Measurements from ENCODE around the gene EHHADH. TPM values are rescaled to one million over a fixed set of nuclear protein-coding genes. Genes with fewer than 3 reads are reported as not detected.
"Not testable (repeated sequence)": the region's sequence is repeated elsewhere in the genome, so short reads cannot be mapped to it uniquely, and the experiment has no call there.

Gene EHHADH
- total RNA-seq, 1 donor from 2014 or later: 2.4 TPM

DNA sequence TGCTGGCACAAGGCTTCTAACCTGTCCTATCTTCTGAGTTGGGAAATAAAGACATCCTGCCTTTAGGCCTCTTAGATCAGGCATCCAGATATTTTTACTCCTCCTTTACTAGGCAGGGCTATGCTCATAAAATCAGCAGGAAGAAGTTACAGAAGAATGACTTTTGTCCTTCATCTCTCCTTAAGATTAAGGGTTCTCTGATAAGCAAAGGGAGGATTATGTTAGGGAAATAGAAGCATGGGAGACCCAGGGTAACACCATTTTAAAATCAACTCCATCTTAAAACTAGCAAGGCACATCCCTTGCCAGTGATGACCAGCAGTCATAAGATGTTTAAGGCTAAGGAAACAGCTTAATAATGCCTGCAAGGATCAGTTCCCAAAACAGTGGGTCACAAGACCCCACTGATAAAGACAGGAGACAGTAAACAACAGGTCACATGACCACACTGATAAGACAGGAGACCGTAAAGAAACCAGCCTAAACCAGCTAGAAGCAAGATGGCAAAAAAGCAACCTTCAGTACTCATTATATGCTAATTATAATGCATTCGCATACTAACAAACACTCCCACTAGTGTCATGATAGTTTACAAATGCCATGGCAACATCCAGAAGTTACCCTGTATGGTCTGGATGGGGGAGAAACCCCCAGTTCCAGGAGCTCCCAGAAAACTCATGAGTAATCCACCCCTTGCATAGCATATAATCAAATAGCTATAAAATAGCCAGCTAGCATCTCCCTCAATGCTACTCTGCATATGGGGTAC is 14.5 kb upstream of the EHHADH start:
- no peaks in the 10 kb centered on the region for H3K9me3 Mint-ChIP-seq
- no peak for DNase-seq
- no peaks in the 10 kb centered on the region for H3K4me1 Mint-ChIP-seq
- H3K36me3 Mint-ChIP-seq (ENCODE audit: low read depth): no peaks in the 10 kb centered on the region
- H3K27ac Mint-ChIP-seq: no peak overlapping the region
- intact Hi-C loops (cut with micrococcal nuclease): no loop called here
- H3K4me3 Mint-ChIP-seq: no peak overlapping the region
- peaks cover 14% of the 10 kb centered on the region for H3K27me3 Mint-ChIP-seq

- Mint-ChIP-seq H3K27me3 (peaks cover 10% of the 10 kb centered on the region), H3K9me3 (no peaks in the 10 kb centered on the region)
Measured at GRCh38 chr3:185267193-185267592, 13.3 kb upstream of the EHHADH start.

DNA sequence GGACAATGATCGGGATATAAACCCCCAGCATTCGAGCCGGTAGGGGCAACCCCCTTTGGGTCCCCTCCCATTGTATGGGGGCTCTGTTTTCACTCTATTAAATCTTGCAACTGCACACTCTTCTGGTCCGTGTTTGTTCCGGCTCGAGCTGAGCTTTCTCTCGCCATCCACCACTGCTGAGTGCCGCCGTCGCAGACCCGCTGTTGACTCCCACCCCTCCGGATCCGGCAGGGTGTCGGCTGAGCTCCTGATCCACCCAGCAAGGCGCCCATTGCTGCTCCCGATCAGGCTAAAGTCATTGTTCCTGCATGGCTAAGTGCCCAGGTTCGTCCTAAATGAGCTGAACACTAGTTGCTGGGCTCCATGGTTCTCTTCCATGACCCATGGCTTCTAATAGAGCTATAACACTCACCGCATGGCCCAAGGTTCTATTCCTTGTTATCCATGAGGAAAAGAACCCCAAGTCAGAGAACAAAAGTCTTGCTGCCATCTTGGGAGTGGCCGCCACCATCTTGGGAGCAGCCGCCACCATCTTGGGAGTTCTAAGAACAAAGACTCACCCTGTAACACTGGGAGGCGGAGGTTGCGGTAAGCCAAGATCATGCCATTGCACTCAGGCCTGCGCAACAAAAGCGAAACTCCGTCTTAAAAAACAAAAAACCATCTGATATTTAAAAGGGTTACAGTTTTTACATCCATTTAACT is 11.2 kb upstream of the EHHADH start:
- Mint-ChIP-seq H3K27ac (no peak overlapping the region), H3K9me3 (no peaks in the 10 kb centered on the region), H3K36me3 (ENCODE audit: low read depth) (no peaks in the 10 kb centered on the region), H3K4me3 (no peak overlapping the region), H3K4me1 (no peaks in the 10 kb centered on the region), H3K27me3 (peaks cover 5% of the 10 kb centered on the region)
- intact Hi-C loops (cut with micrococcal nuclease): no loop called here
- no peak for DNase-seq

More at GRCh38 chr3:185267193-185267592, 13.3 kb upstream of the EHHADH start:
- Mint-ChIP-seq H3K4me3 (no peak overlapping the region), H3K27ac (no peak overlapping the region), H3K4me1 (no peaks in the 10 kb centered on the region), H3K36me3 (ENCODE audit: low read depth) (no peaks in the 10 kb centered on the region)
- intact Hi-C loops (cut with micrococcal nuclease): no loop called here
- DNase-seq: no peak

- Mint-ChIP-seq H3K4me3 (no peak overlapping the region), H3K9me3 (no peaks in the 10 kb centered on the region)
- intact Hi-C loops (cut with micrococcal nuclease): no loop called here
Measured at GRCh38 chr3:185263423-185263822, 9.6 kb upstream of the EHHADH start.

DNA sequence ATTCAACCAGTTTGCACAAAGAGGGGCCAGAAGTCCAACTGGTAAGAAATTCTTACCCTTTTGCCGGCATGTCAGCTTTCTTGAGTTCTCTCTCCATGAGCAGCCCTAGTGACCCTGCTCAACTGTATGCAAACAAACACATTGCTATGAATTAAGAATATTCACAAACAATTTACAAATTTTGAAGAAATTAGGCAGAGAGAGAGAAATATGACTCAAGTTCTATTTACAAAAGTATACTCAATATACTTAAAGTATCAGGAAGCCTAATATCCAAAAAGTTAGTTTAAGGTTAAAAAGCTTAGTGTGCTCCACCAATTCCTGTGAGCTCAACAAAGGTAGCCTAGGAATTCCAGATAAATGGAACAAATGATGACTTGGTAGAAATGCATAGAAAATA is 3.5 kb upstream of the EHHADH start:
- peaks cover 3% of the 10 kb centered on the region for H3K27me3 Mint-ChIP-seq
- DNase-seq: peak; percentile 21
- H3K9me3 Mint-ChIP-seq: peaks cover 17% of the 10 kb centered on the region
- H3K4me1 Mint-ChIP-seq: peaks cover 3% of the 10 kb centered on the region
- no peak overlapping the region for H3K4me3 Mint-ChIP-seq
- no peak overlapping the region for H3K27ac Mint-ChIP-seq
- intact Hi-C loops (cut with micrococcal nuclease): no loop called here
- no peaks in the 10 kb centered on the region for H3K36me3 Mint-ChIP-seq (ENCODE audit: low read depth)

More at GRCh38 chr3:185263423-185263822, 9.6 kb upstream of the EHHADH start:
- peaks cover 2% of the 10 kb centered on the region for H3K27me3 Mint-ChIP-seq
- DNase-seq: no peak
- no peaks in the 10 kb centered on the region for H3K4me1 Mint-ChIP-seq
- no peaks in the 10 kb centered on the region for H3K36me3 Mint-ChIP-seq (ENCODE audit: low read depth)
- H3K27ac Mint-ChIP-seq: no peak overlapping the region

GRCh38 chr3:185254799-185255198 is 950 bp upstream of the EHHADH start:
- H3K4me3 Mint-ChIP-seq: no peak overlapping the region
- intact Hi-C loops (cut with micrococcal nuclease): no loop called here

DNA sequence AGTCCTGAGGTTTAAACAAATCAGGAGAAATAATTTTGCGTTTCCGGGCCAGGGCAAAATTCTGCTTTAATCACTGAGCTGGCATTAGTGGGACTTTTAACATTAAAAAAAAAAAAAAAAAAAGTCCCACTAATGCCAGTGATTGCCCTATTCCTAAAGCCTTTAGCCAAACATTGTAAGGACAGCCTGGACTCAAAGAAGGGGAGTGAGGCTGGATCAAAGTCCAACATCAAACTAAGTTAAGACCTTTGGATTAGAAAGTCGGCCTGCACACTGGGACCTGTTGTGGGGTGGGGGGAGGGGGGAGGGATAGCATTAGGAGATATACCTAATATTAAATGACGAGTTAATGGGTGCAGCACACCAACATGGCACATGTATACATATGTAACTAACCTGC is 716 bp downstream of the EHHADH start:
- H3K4me1 Mint-ChIP-seq; H3K36me3 Mint-ChIP-seq (ENCODE audit: low read depth); DNase-seq; H3K27me3 Mint-ChIP-seq; intact Hi-C loops (cut with micrococcal nuclease); H3K27ac Mint-ChIP-seq; H3K4me3 Mint-ChIP-seq: not testable (repeated sequence)
- peaks cover 17% of the 10 kb centered on the region for H3K9me3 Mint-ChIP-seq

More at GRCh38 chr3:185254799-185255198, 950 bp upstream of the EHHADH start:
- Mint-ChIP-seq H3K4me1 (peaks cover 3% of the 10 kb centered on the region), H3K9me3 (peaks cover 17% of the 10 kb centered on the region), H3K36me3 (ENCODE audit: low read depth) (no peaks in the 10 kb centered on the region), H3K27me3 (peaks cover 5% of the 10 kb centered on the region), H3K27ac (no peak overlapping the region)
- no peak for DNase-seq

- H3K27me3 Mint-ChIP-seq: peaks cover 5% of the 10 kb centered on the region
- DNase-seq: no peak
- peaks cover 3% of the 10 kb centered on the region for H3K4me1 Mint-ChIP-seq
- H3K27ac Mint-ChIP-seq: no peak overlapping the region
- H3K9me3 Mint-ChIP-seq: peaks cover 11% of the 10 kb centered on the region
- intact Hi-C loops (cut with micrococcal nuclease): no loop called here
- no peaks in the 10 kb centered on the region for H3K36me3 Mint-ChIP-seq (ENCODE audit: low read depth)
- no peak overlapping the region for H3K4me3 Mint-ChIP-seq
Measured at GRCh38 chr3:185251272-185251671, 2.6 kb downstream of the EHHADH start.

DNA sequence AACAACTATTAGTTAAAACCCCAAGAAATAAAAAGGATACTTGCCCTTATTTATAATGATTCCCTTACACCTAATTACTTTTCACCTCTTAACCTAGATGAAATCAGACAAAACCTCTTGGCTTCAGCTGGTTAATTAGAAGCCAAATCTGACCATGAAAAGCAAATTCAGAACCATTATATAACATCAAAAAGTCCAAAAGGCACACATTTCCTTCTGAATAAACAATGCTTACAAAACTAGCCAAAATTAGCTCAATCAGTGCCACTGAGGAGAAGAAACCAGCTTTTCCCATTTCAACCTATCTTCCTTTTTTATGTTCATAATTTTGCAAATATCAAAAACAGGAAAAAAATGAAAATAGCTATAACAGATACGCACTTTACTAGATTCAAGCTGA is 3.2 kb downstream of the EHHADH start:
- peaks cover 3% of the 10 kb centered on the region for H3K4me1 Mint-ChIP-seq
- intact Hi-C loops (cut with micrococcal nuclease): no loop called here
- H3K4me3 Mint-ChIP-seq: no peak overlapping the region
- no peak overlapping the region for H3K27ac Mint-ChIP-seq
- peak; percentile 1 for DNase-seq
- peaks cover 7% of the 10 kb centered on the region for H3K9me3 Mint-ChIP-seq
- no peaks in the 10 kb centered on the region for H3K36me3 Mint-ChIP-seq (ENCODE audit: low read depth)
- H3K27me3 Mint-ChIP-seq: peaks cover 5% of the 10 kb centered on the region

DNA sequence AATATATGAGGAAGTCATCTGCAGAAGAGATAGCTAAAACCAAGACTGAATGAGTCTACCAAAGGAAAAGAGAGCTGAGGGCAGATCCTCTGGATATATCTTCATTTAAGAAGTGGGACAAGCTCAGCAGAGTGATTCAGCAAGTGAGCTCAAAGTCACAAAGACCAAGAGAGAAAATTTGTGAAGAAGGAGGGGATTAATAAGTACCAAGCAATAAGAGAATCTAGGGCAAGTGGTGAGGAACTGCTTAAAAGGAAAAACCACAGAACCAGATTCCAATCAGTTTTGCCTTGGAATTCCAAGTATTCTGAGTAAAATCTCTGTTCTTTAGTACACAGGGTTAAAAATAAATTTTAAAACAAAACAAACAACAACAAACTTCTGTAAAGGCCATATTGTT is 3.6 kb downstream of the EHHADH start:
- intact Hi-C loops (cut with micrococcal nuclease): no loop called here

DNA sequence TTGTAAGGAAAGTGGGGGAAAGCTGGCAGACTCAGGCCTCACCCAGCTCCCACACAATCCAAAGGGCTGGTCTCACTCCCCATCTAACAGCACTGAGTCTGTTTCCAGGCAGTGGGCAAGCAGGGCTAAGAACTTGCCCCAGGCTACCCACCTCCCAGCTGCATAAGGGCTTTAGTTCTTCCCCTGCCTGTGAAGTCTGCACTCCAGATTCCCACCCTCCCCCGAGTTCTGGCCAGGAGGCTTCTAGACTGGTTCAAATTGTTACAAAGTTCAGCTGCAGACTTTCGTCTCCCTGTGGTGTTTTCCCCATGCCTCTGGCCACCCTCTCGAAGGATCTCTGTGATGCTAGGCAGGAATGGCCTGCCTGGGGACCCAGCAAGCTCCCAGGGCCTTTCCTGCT is 11.2 kb downstream of the EHHADH start:
- intact Hi-C loops (cut with micrococcal nuclease): no loop called here
- Mint-ChIP-seq H3K4me3 (no peak overlapping the region), H3K27me3 (peaks cover 11% of the 10 kb centered on the region), H3K36me3 (ENCODE audit: low read depth) (no peaks in the 10 kb centered on the region), H3K27ac (no peak overlapping the region), H3K4me1 (no peaks in the 10 kb centered on the region), H3K9me3 (peaks cover 18% of the 10 kb centered on the region)
- DNase-seq: no peak

More for the DNA sequence above, 3.6 kb downstream of the EHHADH start:
- Mint-ChIP-seq H3K27ac (no peak overlapping the region), H3K4me3 (no peak overlapping the region), H3K9me3 (peaks cover 7% of the 10 kb centered on the region), H3K36me3 (ENCODE audit: low read depth) (no peaks in the 10 kb centered on the region), H3K27me3 (peaks cover 5% of the 10 kb centered on the region), H3K4me1 (peaks cover 3% of the 10 kb centered on the region)
- no peak for DNase-seq

- Mint-ChIP-seq H3K27me3 (peaks cover 8% of the 10 kb centered on the region), H3K9me3 (peaks cover 18% of the 10 kb centered on the region), H3K4me3 (no peak overlapping the region), H3K36me3 (ENCODE audit: low read depth) (peaks cover 2% of the 10 kb centered on the region), H3K4me1 (no peaks in the 10 kb centered on the region), H3K27ac (no peak overlapping the region)
- no peak for DNase-seq
- intact Hi-C loops (cut with micrococcal nuclease): no loop called here
Measured at GRCh38 chr3:185236969-185237368, 16.9 kb downstream of the EHHADH start.

DNA sequence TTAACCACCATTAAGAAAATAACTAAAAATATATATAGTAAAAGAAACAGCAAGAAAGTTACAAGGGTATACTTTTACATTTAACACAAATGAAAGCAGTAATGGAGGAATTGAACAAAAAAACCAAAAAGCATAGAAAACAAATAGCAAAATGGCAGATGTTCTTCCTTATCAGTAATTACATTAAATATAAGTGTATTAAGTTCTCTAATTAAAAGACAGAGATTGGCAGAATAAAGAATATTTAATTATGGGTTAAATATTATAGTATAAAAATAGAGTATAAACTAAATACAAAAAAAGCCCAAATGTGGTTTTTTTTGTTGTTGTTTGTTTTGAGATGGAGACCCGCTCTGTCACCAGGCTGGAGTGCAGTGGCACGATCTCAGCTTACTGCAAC is 20.5 kb downstream of the EHHADH start:
- Mint-ChIP-seq H3K9me3 (peaks cover 4% of the 10 kb centered on the region), H3K27me3 (no peaks in the 10 kb centered on the region), H3K4me3 (no peak overlapping the region), H3K36me3 (ENCODE audit: low read depth) (peaks cover 2% of the 10 kb centered on the region), H3K27ac (no peak overlapping the region), H3K4me1 (no peaks in the 10 kb centered on the region)
- no peak for DNase-seq
- intact Hi-C loops (cut with micrococcal nuclease): no loop called here

- H3K9me3 Mint-ChIP-seq; H3K36me3 Mint-ChIP-seq (ENCODE audit: low read depth); H3K4me3 Mint-ChIP-seq; H3K27me3 Mint-ChIP-seq; H3K27ac Mint-ChIP-seq; H3K4me1 Mint-ChIP-seq; DNase-seq; intact Hi-C loops (cut with micrococcal nuclease): not testable (repeated sequence)
Measured at GRCh38 chr3:185226526-185226925, 27.3 kb downstream of the EHHADH start.

Data from activated CD4-positive, alpha-beta T cell treated with anti-CD3 and anti-CD28 coated beads, Interleukin-2, amount 10 ng/mL, durations not matched to agents 24 days and 14 days (primary cell).